Fibroblast of skin of back (primary cell): ENCODE measurements around the gene CLIC3.
"Not testable (repeated sequence)": the region's sequence is repeated elsewhere in the genome, so short reads cannot be mapped to it uniquely, and the experiment has no call there.

Source experiments
- DNase-seq: peaks from one replicate; pipeline ENCODE4 v3.0.0-alpha.2; 2013

Gene CLIC3

DNA sequence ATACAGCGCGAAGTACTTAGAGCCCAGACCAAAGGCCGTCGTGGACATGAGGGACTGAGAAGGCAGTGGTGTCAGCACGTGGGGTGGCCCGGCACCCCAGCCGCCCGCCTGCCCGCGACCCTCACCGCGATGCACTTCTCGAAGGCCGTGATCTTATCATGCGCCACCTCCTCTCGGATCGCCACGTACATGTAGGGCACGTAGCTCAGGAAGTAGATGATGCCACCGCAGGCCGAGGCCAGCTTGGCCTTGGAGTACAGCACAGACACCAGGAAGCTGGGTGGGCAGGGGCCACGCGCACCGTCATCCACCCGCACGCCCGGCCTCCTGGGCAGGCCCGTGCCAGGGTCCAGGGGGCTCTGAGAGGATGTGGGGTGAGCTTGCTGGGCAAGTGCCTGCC lies 20.7 kb upstream of the CLIC3 start:
- DNase-seq, result no peak

DNA sequence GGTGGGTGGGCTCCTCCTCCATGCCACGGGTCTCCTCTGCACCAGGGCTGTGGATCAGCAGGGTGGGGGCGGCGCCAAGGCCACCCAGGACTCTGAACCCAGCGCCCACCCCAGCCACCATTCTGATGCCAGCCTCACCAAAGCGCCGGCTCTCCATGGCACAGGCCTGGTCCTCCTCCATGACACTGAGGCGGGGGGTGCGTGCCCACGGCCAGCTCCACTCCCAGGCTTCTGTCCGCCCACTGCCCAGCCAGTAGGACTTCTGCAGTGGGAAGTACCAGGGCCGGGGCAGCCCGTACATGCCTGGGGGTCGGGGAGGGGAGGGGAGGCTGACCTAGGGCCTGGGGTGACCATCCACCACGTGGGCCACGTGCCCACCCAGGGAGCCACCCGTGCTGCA lies 20.1 kb upstream of the CLIC3 start:
- no peak for DNase-seq

DNA sequence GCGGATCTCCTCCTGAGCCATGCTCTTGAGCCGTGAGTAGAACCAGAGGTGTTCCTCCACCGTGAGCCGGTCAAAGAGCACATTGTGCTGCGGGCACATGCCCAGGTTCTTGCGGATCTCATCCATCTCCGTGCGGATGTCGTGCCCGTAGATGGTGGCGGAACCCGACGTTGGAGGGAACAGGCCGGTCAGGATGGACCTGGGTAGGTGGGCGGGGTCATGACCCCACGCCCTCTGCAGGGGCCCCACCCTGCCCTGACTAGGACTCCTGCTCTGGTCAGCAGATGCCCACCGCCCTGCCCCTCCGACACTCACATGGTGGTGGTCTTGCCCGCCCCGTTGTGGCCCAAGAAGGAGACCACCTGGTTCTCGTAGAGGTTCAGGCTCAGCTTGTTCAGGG lies 19.6 kb upstream of the CLIC3 start:
- DNase-seq, result no peak

DNA sequence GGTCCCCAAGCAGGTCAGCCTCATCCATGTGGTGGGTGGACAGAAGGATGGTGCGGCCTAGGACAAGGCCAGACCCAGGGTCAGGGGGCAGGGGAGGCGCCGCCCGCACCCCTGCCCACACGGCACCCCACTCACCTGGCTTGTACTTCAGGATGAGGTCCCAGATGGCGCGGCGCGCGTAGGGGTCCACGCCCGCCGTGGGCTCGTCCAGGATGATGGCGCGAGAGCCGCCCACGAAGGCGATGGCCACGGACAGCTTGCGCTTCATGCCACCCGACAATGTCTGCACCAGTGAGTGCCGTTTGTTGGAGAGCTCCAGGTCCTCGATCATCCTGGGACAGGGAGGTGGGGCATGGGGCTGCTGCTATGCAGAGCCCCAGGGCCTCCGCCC lies 19.2 kb upstream of the CLIC3 start:
- DNase-seq, result no peak

DNA sequence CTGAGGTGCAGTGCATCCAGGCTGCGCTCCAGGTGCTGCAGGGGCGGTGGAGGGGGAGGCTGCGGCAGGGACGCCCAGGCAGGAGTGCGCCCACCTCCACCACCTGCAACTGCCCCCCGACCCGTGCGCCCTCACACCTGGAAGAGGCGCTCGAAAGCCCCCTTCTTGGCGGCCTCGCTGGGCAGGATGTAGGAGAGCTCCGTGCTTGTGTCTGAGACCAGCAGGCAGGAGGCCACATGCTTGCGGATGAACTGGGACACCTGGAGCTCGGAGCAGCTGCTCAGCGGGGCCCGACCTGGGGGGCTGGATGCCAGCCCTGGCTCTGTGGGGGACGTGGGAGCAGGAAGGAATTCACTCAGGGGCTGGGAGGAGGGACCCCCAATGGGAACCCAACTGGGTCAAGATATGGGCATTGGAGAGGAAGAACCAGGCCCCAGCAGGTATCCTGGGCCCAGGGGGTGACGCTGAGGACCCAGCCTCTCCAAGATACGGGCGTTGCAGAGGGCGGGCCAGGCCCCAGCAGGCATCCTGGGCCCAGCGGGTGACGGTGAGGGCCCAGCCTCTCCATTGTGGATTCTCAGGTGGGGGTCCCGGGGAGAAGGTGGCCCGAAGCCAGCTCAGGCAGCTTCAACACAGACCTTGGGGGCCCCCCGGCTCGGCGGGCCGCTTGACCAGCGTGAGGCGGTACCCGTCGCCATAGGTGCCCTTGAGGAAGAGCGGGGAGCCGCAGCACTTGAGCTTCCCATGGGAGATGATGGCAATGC lies 18.6 kb upstream of the CLIC3 start:
- no peak for DNase-seq

DNA sequence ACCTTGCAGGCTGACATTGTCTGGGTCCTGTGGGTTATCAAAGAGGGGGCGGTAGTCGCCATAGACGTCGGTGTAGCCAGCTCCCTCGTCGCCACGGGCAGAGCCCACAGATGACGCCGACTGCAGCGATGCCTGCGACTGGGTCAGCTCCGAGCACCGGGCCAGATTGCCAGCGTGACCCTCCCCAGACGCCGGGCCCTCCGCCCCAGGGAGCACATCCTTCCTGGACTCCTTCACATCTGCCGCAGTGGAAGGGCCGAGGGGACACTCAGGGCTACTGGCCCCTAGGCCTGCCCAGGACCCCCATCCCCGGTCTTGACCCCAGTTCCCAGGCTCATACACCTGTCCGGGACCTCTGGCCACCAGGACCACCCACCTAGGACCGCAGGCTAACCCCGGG lies 17.8 kb upstream of the CLIC3 start:
- no peak for DNase-seq

DNA sequence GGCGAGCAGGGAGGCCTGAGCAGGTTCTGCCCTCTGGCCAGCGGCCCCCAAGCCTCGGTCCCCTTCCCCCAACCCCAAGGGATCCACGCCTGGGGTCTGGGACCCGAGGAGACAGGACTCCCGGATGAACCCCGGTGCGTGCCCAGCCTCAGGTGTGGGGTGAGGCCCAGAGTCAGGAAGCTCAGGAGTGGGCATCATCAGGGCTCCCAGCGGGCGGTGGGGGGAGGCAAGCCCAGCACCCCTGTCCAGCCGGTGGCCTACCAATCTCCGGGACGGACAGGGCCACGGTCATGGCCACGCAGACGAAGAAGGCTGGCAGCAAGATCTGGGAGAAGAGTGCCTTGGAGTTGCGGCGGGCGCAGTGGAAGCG lies 17.2 kb upstream of the CLIC3 start:
- DNase-seq, result no peak

DNA sequence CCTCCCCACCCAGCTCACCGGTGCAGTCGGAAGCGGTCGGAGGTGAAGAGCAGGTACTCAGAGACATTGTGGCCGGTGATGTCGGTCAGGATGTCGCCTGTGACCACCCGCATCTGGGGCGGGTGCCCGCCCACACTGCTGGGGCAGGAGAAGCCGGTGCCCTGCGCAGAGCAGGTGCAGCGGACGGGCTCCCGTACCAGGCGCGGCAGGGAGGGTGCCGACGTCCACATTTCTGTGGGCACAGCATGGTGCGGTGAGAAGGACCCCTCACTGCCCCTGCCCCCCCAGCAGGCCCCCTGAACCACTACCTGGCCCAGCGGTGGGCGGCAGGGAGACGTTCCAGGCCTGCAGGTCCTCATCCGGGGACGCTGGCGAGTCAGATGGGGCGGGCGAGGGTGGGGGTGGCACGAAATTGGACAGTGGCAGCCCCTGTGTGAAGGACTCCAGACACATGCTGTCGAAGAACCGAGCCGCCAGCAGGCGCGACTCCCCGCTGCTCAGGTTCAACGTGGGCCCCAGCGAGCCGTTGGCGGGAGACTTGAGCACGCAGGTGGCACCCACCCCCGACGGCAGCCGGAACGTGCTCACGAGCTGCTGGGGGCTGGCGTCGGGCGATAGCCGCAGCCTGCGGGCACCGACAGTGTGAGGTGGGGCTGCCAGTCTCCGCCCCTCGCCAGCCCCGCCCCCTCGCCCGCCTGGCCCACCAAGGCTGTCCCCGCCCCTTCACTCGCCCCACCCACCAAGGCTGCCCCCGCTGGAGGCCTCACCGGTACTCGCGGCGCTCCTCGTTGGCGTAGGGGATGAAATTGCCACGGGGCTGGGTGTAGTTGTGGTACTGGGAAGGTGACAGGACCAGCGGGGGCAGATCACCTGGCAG lies 16.6 kb upstream of the CLIC3 start:
- no peak for DNase-seq

DNA sequence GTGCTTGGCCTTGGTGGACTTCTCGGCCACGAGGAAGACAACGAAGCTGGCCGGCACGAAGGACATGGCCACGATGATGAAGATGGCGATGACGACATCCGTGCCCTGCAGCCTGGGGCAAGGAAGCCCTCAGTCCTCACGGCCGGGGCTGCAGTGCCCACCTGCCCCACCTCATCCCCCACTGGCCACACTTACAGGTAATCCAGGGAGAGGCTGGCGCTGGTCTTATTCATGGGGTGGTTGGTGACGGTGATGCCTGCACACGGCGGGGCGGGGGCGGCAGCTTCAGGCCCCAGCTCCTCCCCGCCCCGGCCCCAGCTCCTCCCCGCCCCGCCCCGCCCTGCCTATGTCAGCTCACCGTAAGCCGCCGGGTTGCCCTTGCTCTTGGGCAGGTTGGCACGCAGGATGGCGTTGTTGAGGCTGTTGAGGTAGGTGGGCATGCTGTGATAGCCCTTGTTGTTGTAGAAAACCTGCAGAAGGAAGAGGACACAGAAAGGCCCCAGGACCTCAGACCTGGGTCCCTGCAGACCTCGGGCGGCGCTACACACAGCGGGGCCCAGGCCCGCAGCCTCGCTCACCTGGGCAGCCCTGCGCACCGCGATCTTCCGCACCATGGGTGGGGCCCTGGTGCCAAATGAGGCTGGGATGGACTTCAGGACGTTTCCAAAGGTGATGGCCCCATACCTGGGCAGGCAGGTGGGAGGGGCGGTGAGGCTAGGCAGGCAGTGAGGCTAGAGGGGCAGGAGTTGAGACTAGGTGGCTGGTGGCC lies 15.7 kb upstream of the CLIC3 start:
- DNase-seq, result no peak

DNA sequence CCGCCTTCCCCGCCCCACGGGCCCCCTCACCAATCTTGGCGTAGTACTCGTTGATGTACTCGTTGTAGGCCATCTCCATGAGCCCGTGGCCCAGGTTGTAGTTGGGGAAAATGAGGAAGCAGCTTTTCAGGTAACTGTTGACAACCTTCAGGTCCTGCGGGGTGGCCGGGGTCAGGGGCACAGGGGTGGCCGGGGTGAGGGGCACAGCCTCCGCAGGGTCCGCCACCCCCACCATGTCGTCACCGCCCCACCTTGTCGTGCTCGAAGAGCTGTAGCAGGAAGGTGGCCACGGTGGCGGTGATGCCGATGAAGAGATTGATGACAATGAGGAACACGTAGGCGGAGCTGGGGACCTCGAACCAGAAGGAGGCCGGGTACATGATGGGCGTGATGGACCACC lies 14.8 kb upstream of the CLIC3 start:
- DNase-seq, result no peak

DNA sequence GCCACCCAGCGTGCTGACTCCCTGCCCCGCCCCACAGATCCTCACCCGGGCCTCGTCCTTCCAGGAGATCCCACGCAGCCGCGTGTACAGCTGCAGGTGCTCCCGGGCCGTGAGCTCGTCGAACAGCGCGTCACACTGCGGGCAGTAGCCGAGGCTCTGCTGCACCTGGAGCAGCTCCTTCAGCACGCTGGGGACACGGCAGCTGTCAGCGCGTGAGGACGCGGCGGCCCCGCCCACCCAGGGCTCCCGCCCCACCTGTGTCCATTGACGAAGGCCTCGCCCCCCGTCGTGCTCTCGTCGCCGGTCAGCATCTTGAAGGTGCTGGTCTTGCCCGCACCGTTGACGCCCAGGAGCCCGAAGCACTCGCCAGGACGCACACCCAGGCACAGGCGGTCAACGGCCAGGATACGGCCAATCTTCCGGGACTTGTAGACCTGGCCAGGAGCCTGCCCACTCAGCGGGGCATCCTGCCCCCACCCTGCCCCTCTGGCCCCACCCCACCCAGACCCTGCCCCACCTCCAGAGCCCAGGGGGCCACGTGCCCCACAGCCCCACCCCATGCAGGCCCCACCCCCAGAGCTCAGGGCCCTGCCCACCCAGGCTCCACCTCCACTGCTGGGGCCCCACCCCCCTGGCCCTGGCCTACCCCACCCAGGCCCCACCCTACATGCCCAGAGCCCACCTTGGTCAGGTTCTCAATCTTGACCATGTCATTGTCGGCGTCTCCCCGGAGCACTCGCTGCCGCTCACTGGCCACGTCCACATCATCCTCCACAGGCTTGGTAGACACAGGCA lies 13.8 kb upstream of the CLIC3 start:
- no peak for DNase-seq

DNA sequence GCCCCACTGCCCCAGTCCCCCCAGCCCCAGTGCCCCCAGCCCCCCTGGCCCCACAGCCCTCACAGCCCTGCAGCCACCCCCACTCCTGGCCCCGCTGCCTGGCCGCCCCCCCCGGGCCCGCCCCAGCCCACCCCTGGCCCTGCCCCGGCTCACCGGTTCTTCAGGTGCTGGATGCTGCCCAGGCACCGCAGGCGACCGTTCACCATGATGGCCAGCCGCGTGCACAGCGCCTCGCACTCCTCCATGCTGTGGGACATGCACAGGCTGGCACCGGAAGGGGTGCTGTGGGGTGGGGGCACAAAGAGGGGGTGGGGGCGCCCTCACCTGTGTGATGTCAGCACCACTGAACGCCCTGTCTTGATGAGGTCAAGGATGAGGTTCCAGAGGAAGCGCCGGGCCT lies 12.8 kb upstream of the CLIC3 start:
- no peak for DNase-seq

DNA sequence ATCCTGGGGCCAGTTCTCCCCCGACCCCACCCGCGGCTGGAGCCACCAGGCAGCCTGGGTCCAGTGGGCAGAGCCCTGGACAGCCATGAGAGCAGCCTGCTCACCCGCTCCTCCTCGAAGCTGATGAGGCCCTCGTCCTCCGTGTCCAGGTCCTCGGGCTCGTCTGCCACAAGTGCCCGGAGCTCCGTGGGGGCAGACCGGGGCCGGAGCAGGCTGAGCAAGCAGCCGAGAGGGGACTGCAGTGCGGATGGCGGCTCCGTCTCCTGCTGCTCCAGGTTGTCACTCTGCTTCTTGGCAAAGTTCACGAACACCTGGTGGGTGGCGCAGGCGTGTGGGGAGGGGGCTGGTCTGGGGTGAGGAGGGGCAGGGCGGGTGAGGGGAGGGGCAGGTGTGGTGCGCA lies 11.9 kb upstream of the CLIC3 start:
- no peak for DNase-seq

DNA sequence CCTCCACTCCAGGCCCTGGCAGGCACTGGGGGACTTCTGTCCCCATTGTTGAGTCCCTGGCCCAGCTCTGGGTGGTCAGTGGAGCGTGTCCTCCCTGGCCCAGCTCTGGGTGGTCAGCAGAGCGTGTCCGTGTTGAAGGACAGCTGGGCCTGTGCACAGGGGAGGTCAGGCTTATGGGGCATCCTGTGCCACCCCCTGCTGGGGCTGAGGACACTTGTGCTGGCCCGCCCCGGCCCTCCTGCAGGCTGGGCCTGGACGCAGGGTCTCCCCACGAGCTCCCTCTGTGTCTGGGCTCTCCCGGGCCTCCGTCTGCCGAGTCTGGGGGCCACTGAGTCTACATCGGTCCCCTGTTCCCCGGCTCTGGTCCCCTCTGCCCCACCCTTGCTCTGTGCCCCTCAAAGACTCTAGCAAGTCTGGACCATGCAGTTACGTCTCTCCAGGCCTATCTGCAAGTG lies 11.5 kb upstream of the CLIC3 start:
- DNase-seq, result no peak

DNA sequence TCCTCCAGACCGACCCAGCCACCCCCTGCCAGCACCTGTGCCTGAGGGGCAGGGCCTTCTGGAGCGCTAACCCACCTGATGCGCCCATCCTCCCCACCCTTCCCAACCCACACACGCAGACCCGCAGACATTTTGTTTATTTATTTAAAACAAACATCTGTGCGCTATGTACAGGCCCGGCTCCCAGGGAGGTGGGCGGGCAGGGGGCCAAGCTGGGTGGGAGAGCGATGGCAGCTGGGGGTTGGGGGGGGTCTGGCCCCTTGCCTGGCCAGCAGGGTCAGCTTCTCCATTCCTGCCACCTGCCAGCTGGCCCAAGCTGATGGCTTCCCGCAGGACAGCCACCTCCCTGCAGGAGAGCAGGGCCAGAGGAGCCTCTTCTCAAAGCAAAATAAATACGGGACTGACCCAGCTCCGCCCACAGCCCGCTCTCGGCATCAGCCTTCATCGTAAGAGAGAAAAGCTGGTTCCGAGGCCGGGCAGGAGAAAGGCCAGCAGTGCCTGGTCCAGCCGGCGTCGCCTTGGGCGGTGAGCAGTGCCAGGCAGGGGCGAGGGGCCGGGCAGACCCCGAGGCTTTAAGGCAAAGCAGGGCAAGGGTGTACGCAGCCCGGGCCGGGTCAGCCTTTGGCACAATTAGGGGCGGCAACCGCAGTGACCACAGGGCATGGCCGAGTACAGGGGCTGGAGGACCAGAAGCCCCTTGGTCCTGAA lies 10.9 kb upstream of the CLIC3 start:
- no peak for DNase-seq

DNA sequence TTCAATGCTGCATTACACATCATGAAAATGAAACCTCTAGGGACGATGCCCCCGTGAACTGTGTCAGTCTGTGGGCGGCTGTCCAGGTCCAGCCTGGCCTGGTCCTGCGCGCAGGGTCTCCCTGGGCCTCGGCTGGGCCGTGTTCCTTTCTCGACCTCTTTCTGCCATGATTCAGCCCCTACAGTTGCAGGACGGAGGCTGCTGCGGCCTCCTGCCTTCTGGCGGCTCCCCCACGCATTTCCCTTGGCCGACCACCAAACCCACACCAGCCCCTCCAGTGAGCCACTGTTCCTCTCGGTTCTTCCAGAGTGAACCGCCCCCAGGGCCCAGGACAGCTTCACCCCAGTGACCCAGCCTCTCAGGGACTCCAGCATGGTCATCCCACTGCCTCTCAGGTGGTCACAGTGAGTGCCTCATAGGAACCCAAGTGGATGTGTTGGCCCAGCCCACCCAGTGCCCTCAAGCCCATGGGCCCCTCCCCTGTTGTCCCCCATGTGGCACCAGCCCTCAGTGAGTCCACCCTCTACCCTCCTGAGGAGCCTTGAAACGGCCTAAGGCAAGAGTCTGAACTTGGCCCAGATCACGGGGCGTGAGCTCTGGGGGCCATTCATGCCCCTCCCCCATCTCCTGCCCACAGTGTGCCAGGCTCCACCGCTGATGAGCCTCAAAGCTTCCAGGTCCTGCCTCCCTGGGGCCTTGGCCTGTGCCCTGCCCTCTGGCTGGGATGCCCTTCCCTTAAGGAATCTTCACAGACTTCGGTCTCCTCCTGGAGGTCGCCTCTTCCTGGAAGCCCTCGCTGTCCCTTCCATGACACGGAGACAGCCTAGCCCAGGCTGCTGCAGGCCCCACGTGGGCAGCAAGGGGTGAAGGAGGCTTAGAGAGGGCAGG lies 10.0 kb upstream of the CLIC3 start:
- no peak for DNase-seq

DNA sequence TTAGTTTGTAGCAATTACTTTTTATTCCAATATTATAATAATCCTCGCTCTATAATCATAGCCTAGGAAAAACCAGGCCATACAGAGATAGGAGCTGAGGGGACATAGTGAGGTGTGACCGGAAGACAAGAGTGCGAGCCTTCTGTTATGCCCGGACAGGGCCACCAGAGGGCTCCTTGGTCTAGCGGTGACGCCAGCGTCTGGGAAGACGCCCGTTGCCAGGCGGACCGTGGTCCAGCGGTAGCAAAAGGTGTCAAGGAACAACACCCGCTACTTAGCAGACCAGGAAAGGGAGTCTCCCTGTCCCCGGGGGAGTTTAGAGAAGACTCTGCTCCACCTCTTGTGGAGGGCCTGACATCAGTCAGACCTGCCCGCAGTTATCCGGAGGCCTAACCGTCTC lies 7.9 kb upstream of the CLIC3 start:
- not testable (repeated sequence) for DNase-seq

DNA sequence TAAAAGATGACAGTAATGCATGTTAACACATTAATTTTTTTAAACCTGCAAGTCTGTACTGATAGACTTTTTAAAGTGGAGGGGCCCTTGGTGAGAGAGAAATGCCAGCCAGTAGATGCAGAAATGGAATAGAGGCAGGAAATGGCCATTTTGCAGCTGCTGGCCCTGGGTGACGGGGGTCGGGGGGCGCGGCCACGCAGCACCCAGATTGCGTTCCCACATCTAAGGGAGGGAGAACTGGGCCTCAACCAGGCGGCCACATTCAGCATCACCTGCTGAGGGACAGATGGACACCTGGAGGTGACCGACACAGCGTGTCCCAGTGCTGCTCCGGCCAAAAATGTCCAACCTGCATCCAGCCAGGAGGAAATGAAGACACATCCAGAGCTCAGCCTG lies 6.3 kb upstream of the CLIC3 start:
- DNase-seq, result no peak

DNA sequence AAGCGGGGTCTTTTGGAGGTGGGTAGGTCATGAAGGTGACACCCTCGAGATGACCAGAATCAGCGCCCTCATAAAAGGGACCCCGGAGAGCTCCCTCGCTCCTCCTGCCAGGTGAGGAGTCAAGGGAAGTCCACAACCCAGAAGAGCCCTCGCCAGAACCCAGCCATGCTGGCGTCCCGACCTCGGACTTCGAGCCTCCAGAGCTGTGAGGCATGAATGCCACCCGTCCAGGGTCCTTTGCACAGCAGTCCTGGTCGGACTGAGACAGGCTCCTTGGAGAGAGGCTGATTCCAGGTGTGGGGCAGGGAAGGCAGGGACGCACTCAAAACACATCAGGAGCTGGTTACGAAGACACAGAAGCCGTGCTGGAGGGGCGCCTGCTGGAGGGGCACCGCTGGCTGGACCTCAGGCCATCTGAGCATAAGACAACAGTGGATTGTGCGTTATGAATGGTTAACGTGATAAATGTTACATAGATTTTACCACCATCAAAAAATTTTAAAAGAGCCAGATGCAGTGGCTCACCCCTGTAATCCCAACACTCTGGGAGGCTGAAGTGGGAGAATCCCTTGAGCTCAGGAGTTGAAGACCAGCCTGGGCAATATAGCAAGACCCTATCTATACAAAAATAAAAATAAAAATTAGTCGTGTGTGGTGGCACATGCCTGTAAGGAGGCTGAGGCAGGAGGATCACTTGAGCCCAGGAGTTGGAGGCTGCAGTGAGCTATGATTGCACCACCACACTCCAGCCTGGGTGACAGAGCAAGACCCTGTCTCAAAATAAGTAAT lies 5.7 kb upstream of the CLIC3 start:
- DNase-seq, result no peak
